SK-MEL-5 (cell line): ENCODE results near the gene FAM228B. TPM values are rescaled to one million over a fixed set of nuclear protein-coding genes. Genes with fewer than 3 reads are reported as not detected.

Source experiments
- DNase-seq: peaks from one replicate; pipeline ENCODE4 v3.0.0-alpha.2; 2016; ENCODE audit warnings: low read depth, low spot score
- in situ Hi-C: cut with HindIII; loops from 2 replicates; pipeline ENCODE4 v1.10.0; 2016; ENCODE audit warnings: low sequenced_read_pairs, high pct_unique_total_duplicates, low pct_unique_long_range_greater_than_20kb
- total RNA-seq: library from RNA; depleted of rRNA; stranded (reverse); fragments of >200 nt; shearing (Covaris generic); gene quantifications from 2 replicates; pipeline ENCODE4 v1.2.3, GENCODE V29; 2014; rRNA removed

The FAM228B gene
- total RNA-seq, 1 experiment from 2014 or later: 4.0 TPM

DNA sequence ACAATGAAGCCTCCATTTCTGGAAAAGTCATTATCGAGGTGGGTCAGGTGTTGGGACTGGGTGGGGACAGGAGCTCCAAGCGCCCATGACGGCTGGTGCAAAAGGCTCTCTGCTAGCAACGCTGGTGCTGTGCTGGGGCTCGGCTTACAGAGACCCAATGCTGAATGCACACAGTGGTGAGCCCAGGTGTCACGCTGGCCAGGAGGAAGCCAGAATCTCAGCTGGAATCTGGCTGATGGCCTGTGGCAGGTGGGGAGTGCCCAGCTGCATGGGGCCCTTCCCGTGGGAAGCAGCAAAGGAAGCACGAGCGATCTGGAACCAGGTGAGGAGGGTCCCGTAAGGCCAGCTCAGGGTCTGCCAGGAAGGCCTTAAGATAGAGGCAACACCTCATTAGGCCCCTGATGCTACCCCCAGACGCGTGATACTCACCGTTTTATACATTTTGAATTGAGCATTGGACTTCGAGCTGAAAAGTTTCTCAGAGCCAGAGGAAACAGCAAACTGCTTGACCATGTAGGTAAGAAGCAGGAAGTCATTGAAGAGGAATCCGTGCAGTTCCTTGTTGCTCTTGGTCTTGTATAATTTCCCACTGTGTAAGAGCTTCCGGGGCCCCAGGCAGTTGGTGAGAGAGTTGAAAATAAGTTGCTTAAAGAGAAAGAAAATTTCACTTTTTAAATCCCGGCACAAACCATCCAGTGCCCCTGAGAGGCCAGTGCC lies 86.3 kb downstream of the FAM228B start:
- in situ Hi-C loops: no loop called here
- no peak for DNase-seq

DNA sequence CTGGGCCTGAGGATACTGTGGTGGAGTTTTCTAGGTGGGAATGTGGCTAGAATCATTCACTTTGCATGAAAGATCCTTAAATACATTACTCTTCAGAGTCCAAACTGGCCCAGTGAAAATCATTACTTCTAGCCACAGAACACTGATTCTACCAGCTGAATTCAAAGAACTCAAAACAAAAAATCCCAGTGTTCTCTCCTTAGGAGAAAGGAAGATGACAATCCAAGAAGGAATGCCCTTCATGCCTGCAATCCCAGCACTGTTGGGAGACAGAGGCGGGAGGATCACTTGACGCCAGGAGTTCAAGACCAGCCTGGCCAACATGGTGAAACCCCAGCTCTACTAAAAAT lies 86.8 kb downstream of the FAM228B start:
- in situ Hi-C loops: no loop called here
- no peak for DNase-seq

DNA sequence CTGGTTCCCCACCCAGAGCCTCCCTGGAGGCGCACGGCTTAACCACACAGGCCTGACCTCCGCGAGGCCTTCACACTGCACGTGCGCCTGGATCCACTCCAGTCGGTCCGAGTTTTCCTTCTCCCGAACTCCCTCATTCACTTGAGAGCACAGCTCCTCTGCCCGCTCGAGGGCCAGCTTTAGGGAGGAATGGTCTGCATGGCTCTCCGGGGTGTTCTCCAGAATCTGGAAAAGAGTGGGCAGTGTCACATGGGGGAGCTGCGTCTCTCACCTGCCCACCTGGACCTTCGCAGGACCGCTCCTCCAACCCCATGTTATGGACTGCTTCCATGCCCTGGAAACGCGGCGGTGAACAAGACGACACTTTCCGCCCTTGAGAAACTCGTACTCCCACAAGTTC lies 87.5 kb downstream of the FAM228B start:
- no peak for DNase-seq

DNA sequence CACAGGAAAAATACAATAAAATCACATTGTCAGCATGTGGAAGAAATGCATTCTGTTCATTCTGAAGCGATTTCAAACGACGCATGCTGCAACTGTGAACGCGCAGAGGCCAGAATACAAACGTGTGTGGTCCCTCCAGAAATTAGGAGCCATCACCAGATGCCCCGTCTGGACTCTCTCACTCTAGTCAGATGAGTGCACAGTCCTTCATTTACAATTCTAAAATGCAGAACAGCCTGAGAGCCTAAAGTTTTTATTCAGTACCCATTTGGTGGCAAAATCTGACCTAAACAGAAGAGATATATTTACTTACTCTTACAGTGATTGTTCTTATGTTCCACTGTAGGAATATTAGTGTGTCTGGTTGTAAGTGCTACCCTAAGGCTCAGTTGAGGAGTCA lies 88.1 kb downstream of the FAM228B start:
- DNase-seq: no peak
- in situ Hi-C loops: no loop called here

More for the DNA sequence above, 87.5 kb downstream of the FAM228B start:
- in situ Hi-C loops: no loop called here

DNA sequence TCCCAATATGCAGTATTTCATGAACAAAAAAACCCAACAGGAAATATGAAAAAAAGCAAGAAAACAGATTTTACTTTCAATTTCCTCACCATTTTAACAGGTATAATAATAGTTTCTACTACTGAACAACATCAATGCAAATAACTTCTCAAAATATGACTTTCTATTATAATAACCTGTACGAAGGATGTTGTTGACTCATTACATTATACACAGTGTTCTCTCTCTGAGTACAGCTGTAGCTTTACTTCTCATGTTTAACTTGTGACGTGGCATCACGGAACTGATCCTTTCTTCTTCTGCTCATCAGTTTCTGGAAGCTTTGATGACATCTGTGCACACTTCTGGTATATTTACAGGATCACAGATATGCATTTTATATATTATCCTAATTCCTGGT lies 91.6 kb downstream of the FAM228B start:
- no peak for DNase-seq
- in situ Hi-C loops: no loop called here

Other genes starting within 250 kb of the FAM228B start
- gene ATAD2B, start 196.3 kb upstream of the FAM228B start, total RNA-seq: 7.9 and 8.9 TPM in 2 replicates
- 37.7 and 39.4 TPM in 2 replicates for gene UBXN2A, start 183.0 kb upstream of the FAM228B start, total RNA-seq
- gene MFSD2B, start 113.4 kb upstream of the FAM228B start, total RNA-seq: not detected in 2 replicates
- 22.6 and 23.3 TPM in 2 replicates for gene WDCP, start 76.1 kb upstream of the FAM228B start, total RNA-seq
- gene FKBP1B, start 73.7 kb upstream of the FAM228B start, total RNA-seq: 10.0 and 11.7 TPM in 2 replicates
- 471 and 487 TPM in 2 replicates for gene SF3B6, start 47.1 kb upstream of the FAM228B start, total RNA-seq
- 16.6 and 20.9 TPM in 2 replicates for gene TP53I3, start 38.6 kb upstream of the FAM228B start, total RNA-seq
- 1.6 and 2.3 TPM in 2 replicates for gene PFN4, start 135 bp upstream of the FAM228B start, total RNA-seq
- gene FAM228A, start 51.6 kb downstream of the FAM228B start, total RNA-seq: not detected in 2 replicates
- 29.7 and 39.5 TPM in 2 replicates for gene ITSN2, start 237.1 kb downstream of the FAM228B start, total RNA-seq